GM23248 (cell line): ENCODE results near the gene ZBTB8OS. TPM values are rescaled to one million over a fixed set of nuclear protein-coding genes. Genes with fewer than 3 reads are reported as not detected.
"Not testable (repeated sequence)": the region's sequence is repeated elsewhere in the genome, so short reads cannot be mapped to it uniquely, and the experiment has no call there.

Experiments used
- DNase-seq: peaks from one replicate; pipeline ENCODE4 v3.0.0-alpha.2; 2015
- H2AFZ ChIP-seq: fragments of 200-600 bp; sonication (generic); 2 replicates; pipeline ENCODE4 v1.6.1; 2016; ENCODE audit warnings: antibody characterized with exemption
- H3F3A ChIP-seq: fragments of 200-600 bp; sonication (generic); 2 replicates; pipeline ENCODE4 v1.6.1; 2016; ENCODE audit warnings: mild to moderate bottlenecking, antibody characterized with exemption, mixed run types; ENCODE audit not compliant: insufficient read depth
- H3K27ac ChIP-seq: fragments of 200-600 bp; sonication (generic); 2 replicates; pipeline ENCODE4 v1.5.1; 2016; ENCODE audit warnings: mild to moderate bottlenecking
- H3K27me3 ChIP-seq: fragments of 200-600 bp; sonication (generic); replicated peaks from 2 replicates; pipeline ENCODE4 v1.6.1; 2016; ENCODE audit warnings: mild to moderate bottlenecking; ENCODE audit not compliant: insufficient read depth
- H3K36me3 ChIP-seq: fragments of 200-600 bp; sonication (generic); 2 replicates; pipeline ENCODE4 v1.6.1; 2016; ENCODE audit warnings: low read depth, mild to moderate bottlenecking
- H3K4me1 ChIP-seq: fragments of 200-600 bp; sonication (generic); 2 replicates; pipeline ENCODE4 v1.6.1; 2016; ENCODE audit warnings: mild to moderate bottlenecking; ENCODE audit not compliant: insufficient read depth
- H3K4me2 ChIP-seq: fragments of 200-600 bp; sonication (generic); one replicate; pipeline ENCODE4 v1.6.1; 2016; ENCODE audit warnings: mild to moderate bottlenecking; ENCODE audit not compliant: unreplicated experiment
- H3K4me3 ChIP-seq: fragments of 200-600 bp; sonication (generic); 2 replicates; pipeline ENCODE4 v1.5.1; 2016; ENCODE audit warnings: mild to moderate bottlenecking
- H3K79me2 ChIP-seq: fragments of 200-600 bp; sonication (generic); 2 replicates; pipeline ENCODE4 v1.6.1; 2016; ENCODE audit warnings: mild to moderate bottlenecking; ENCODE audit not compliant: insufficient read depth
- H3K9ac ChIP-seq: fragments of 200-600 bp; sonication (generic); 2 replicates; pipeline ENCODE4 v1.6.1; 2016; ENCODE audit warnings: mild to moderate bottlenecking
- H3K9me2 ChIP-seq: fragments of 200-600 bp; sonication (generic); 2 replicates; pipeline ENCODE4 v1.6.1; 2016; ENCODE audit warnings: mixed run types, mild to moderate bottlenecking, moderate library complexity; ENCODE audit not compliant: insufficient read depth
- H3K9me3 ChIP-seq: fragments of 200-600 bp; sonication (generic); one replicate; pipeline ENCODE4 v1.6.1; 2017; ENCODE audit warnings: low read depth
- H4K20me1 ChIP-seq: fragments of 200-600 bp; sonication (generic); 2 replicates; pipeline ENCODE4 v1.6.0; 2016; ENCODE audit not compliant: insufficient read depth
- EZH2 ChIP-seq: fragments of 200-600 bp; sonication (generic); IDR thresholded peaks from 2 replicates; pipeline ENCODE4 v1.6.1; 2018; ENCODE audit warnings: antibody characterized with exemption, mild to moderate bottlenecking; ENCODE audit not compliant: insufficient read depth, poor library complexity, severe bottlenecking
- EZH2phosphoT487 ChIP-seq: fragments of 200-600 bp; sonication (generic); IDR thresholded peaks from 2 replicates; pipeline ENCODE4 v1.6.1; 2018; ENCODE audit warnings: antibody characterized with exemption, moderate library complexity, mild to moderate bottlenecking, low read depth; ENCODE audit not compliant: insufficient read depth
- WGBS, 2 experiments: methylation state at CpG; one replicate each; pipeline ENCODE4 v1.1.6; 2015 to 2017; ENCODE audit warnings: low lambda C conversion rate in 2 of 2, low coverage in 1 of 2; ENCODE audit errors: missing lambda C conversion rate in 2 of 2; 5-methylcytosine and 5-hydroxymethylcytosine counted together
- in situ Hi-C: fragments of 300-500 bp; cut with MboI; formaldehyde crosslinking; loops from 2 replicates; pipeline ENCODE4 v1.15.0; 2020
- polyA plus RNA-seq: library from polyadenylated mRNA; unstranded; fragments of >200 nt; fragmentation: Nextera tagmentation; extraction: Ambion mirVana; gene quantifications from 2 replicates; pipeline ENCODE4 v1.2.1, GENCODE V29; 2016
- total RNA-seq: library from RNA; depleted of rRNA; stranded (reverse); fragments of >200 nt; shearing (Covaris generic); gene quantifications from 2 replicates; pipeline ENCODE4 v1.2.3, GENCODE V29; 2014

ZBTB8OS gene
- total and polyA plus RNA-seq, 2 experiments from 2014 or later = 37.0 to 52.9 TPM

DNA sequence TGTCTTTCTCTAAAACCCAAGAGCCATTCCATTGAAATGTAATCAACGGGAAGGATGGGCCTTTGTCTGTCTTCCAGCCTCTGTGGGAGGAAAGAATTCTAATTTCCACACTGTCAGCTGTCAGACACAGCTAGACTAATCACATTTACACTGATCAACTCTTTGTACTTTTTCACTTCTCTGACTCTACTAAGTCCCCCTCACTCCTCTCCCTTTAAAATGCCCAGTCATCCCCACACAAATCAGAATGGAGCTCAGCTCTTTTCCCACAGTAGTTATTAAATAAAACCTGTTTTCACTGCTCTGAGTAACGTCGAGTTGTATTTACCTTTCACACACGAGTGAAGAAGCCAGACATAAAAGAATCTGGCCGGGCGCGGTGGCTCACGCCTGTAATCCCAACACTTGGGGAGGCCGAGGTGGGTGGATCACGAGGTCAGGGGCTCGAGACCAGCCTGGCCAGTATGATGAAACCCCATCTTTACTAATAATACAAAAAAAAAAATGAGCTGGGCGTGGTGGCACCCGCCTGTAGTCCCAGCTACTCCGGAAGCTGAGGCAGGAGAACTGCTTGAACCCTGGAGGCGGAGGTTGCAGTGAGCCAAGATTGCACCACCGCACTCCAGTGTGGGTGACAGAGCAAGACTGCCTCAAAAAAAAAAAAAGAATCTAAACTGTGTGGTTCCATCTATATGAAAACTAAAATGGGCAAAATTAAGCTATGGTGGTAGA lies 13.3 kb downstream of the ZBTB8OS start:
- Histone ChIP-seq H3K27ac (no peak overlapping the region), H2AFZ (no peak overlapping the region), H3K4me1 (no peaks in the 10 kb centered on the region), H3K36me3 (peaks cover 13% of the 10 kb centered on the region; the same call in 1 of the 2 replicates), H3K9ac (no peak overlapping the region), H3F3A (0 out of 2 replicates have a peak, but pooled peaks cover 3% of the 10 kb centered on the region), H3K9me3 (no peaks in the 10 kb centered on the region), H3K27me3 (no peaks in the 10 kb centered on the region), H4K20me1 (no peaks in the 10 kb centered on the region), H3K4me2 (no peak overlapping the region), H3K9me2 (no peaks in the 10 kb centered on the region), H3K4me3 (no peak overlapping the region), H3K79me2 (peaks cover 94% of the 10 kb centered on the region)
- TF ChIP-seq EZH2 (no peak), EZH2phosphoT487 (no peak)
- in situ Hi-C loops = no loop called here
- WGBS, 2 experiments = 87 to 90% methylated on average over 16 of the region's 16 CpGs
- no peak for DNase-seq

DNA sequence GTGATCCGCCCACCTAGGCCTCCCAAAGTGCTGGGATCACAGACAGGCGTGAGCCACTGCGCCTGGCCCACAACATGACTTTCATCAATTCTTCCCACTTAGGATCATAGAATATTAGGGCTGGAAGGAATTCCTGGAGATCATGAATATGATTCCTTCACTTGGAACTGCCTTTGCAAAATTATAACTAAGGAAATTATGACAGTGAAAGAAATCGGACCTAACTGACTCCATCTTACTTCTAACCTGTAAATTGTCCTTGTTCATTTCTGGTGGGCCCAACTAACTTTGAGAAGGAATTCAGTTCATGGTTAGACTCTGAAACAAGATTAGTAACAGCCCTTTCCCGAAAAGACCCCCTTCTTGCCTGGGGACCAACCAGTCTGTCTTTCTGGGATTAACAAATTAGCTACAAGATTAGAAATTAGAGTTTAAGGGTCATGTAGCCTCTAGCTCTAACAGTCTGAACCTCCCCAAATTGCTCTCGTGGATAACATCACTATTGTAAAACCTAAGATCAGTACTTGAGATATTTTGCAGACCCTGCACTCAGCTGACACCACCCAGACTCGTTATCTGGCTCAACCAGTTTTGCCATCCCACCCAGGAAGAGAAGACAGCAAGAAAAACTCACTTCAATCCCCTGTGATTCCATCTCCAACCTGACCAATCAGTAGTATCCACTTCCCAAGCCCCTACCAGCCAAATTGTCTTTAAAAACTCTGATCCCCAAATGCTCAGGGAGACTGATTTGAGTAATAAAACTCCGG lies 14.7 kb downstream of the ZBTB8OS start:
- no peak overlapping the region for H3K4me2 ChIP-seq
- H3F3A ChIP-seq = 0 out of 2 replicates have a peak, but pooled peaks cover 3% of the 10 kb centered on the region
- no peak for TF ChIP-seq EZH2
- no peak for TF ChIP-seq EZH2phosphoT487
- H3K79me2 ChIP-seq = peaks cover 87% of the 10 kb centered on the region
- in situ Hi-C loops = no loop called here
- no peak overlapping the region for H3K9ac ChIP-seq
- no peak overlapping the region for H2AFZ ChIP-seq
- H3K27me3 ChIP-seq = no peaks in the 10 kb centered on the region
- no peak for DNase-seq
- no peaks in the 10 kb centered on the region for H3K4me1 ChIP-seq
- H3K27ac ChIP-seq = no peak overlapping the region
- H3K4me3 ChIP-seq = no peak overlapping the region
- H3K9me3 ChIP-seq = no peaks in the 10 kb centered on the region
- H3K9me2 ChIP-seq = no peaks in the 10 kb centered on the region
- peaks cover 14% of the 10 kb centered on the region; the same call in 1 of the 2 replicates for H3K36me3 ChIP-seq
- no peaks in the 10 kb centered on the region for H4K20me1 ChIP-seq
- WGBS, 2 experiments = 91 to 92% methylated on average over 8 of the region's 8 CpGs

DNA sequence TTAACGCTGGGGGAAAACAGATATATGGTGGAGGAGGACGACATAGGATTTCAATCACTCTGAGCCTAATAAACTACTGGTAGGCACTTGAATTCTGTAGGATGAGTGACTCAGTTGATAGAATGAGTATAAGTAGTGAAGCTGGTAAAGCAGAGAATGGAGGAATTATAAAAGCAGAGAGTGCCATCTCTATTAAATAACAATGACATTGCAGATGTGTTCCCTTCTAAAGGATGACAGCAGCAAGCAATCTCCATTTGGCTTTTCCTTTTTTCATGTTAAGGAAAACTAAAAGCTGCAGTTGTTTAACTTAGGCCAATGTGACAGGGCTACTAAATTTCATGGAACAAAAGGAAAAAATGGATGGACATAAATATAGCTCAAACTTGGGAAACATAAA lies 17.5 kb downstream of the ZBTB8OS start:
- Histone ChIP-seq H3K36me3 (peaks cover 20% of the 10 kb centered on the region; the same call in 1 of the 2 replicates), H3F3A (0 out of 2 replicates have a peak, but pooled peaks cover 3% of the 10 kb centered on the region), H3K9ac (no peak overlapping the region), H3K27me3 (no peaks in the 10 kb centered on the region), H3K27ac (no peak overlapping the region), H3K9me3 (no peaks in the 10 kb centered on the region), H3K4me3 (no peak overlapping the region), H4K20me1 (no peaks in the 10 kb centered on the region), H3K79me2 (peaks cover 68% of the 10 kb centered on the region), H2AFZ (no peak overlapping the region), H3K4me2 (no peak overlapping the region), H3K4me1 (no peaks in the 10 kb centered on the region), H3K9me2 (no peaks in the 10 kb centered on the region)
- WGBS, 2 experiments = 54 to 58% methylated on average over 2 of the region's 2 CpGs
- in situ Hi-C loops = no loop called here
- TF ChIP-seq EZH2 (no peak), EZH2phosphoT487 (no peak)
- no peak for DNase-seq

DNA sequence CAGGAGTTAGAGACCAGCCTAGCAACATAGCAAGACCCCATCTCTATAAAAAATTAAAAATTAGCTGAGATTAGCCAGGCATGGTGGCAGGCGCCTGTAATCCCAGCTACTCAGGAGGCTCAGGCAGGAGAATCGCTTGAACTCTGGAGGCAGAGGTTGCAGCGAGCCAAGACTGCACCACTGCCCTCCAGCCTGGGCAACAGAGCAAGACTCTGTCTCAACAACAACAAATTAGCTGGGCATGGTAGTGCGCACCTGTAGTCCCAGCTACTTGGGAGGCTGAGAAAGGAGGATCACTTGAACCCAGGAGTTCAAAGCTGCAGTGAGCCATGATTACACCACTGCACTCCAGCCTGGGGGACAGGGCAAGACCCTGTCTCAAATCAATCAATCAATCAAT lies 20.2 kb downstream of the ZBTB8OS start:
- H3K27me3 ChIP-seq, H2AFZ ChIP-seq, H3K4me3 ChIP-seq, H3K4me2 ChIP-seq, H3K27ac ChIP-seq, H4K20me1 ChIP-seq, H3K9me2 ChIP-seq, H3K4me1 ChIP-seq, H3K9me3 ChIP-seq, H3F3A ChIP-seq, H3K9ac ChIP-seq, DNase-seq, in situ Hi-C loops: not testable (repeated sequence)
- Histone ChIP-seq H3K79me2 (peaks cover 42% of the 10 kb centered on the region), H3K36me3 (peaks cover 20% of the 10 kb centered on the region; the same call in 1 of the 2 replicates)
- WGBS, 2 experiments = 97 to 100% methylated on average over 4 of the region's 4 CpGs
